Measurements from ENCODE around the gene STK25.

STK25 gene

GRCh38 chr2:241508240-241509154 is at the start of gene STK25:
Gene STK25, minus strand, starts transcription at chr2:241508584. Its CDS starts 549 bp downstream, at chr2:241508035.
- peak; percentile 87 to 98 (median 96) for DNase-seq (ENCODE audit: low read depth in 4 of 4, low spot score in 1 of 4)

GRCh38 chr2:241556746-241557145 is 48.4 kb upstream of the STK25 start:
- DNase-seq (ENCODE audit: low read depth in 4 of 4, low spot score in 1 of 4): no peak

- no peak for DNase-seq (ENCODE audit: low read depth in 4 of 4, low spot score in 1 of 4)
These were observed 47.3 kb upstream of the STK25 start for GRCh38 chr2:241555711-241556110.

GRCh38 chr2:241554610-241555322 is 46.4 kb upstream of the STK25 start:
- DNase-seq (ENCODE audit: low read depth in 4 of 4, low spot score in 1 of 4): no peak

- DNase-seq (ENCODE audit: low read depth in 4 of 4, low spot score in 1 of 4): no peak
These were observed 45.6 kb upstream of the STK25 start for GRCh38 chr2:241553981-241554380.

- DNase-seq (ENCODE audit: low read depth in 4 of 4, low spot score in 1 of 4): no peak
These were observed 45.1 kb upstream of the STK25 start for GRCh38 chr2:241553512-241553830.

GRCh38 chr2:241551998-241552737 is 43.8 kb upstream of the STK25 start:
- DNase-seq (ENCODE audit: low read depth in 4 of 4, low spot score in 1 of 4): no peak

- no peak for DNase-seq (ENCODE audit: low read depth in 4 of 4, low spot score in 1 of 4)
These were observed 43.2 kb upstream of the STK25 start for GRCh38 chr2:241551599-241551997.

GRCh38 chr2:241550616-241551580 is 42.5 kb upstream of the STK25 start:
- DNase-seq (ENCODE audit: low read depth in 4 of 4, low spot score in 1 of 4): no peak

- DNase-seq (ENCODE audit: low read depth in 4 of 4, low spot score in 1 of 4): no peak
These were observed 40.1 kb upstream of the STK25 start for GRCh38 chr2:241548451-241548835.

GRCh38 chr2:241547781-241548450 is 39.5 kb upstream of the STK25 start:
- no peak for DNase-seq (ENCODE audit: low read depth in 4 of 4, low spot score in 1 of 4)

GRCh38 chr2:241546771-241547498 is 38.6 kb upstream of the STK25 start:
- DNase-seq (ENCODE audit: low read depth in 4 of 4, low spot score in 1 of 4): no peak

- no peak for DNase-seq (ENCODE audit: low read depth in 4 of 4, low spot score in 1 of 4)
These were observed 37.4 kb upstream of the STK25 start for GRCh38 chr2:241545523-241546473.

GRCh38 chr2:241545106-241545505 is 36.7 kb upstream of the STK25 start:
- no peak for DNase-seq (ENCODE audit: low read depth in 4 of 4, low spot score in 1 of 4)

- DNase-seq (ENCODE audit: low read depth in 4 of 4, low spot score in 1 of 4): no peak
These were observed 33.9 kb upstream of the STK25 start for GRCh38 chr2:241542278-241542605.

GRCh38 chr2:241541564-241542277 is 33.3 kb upstream of the STK25 start:
- DNase-seq (ENCODE audit: low read depth in 4 of 4, low spot score in 1 of 4): no peak

GRCh38 chr2:241540771-241541561 is 32.6 kb upstream of the STK25 start:
- peak; percentile 7 to 60 (median 49) for DNase-seq (ENCODE audit: low read depth in 4 of 4, low spot score in 1 of 4)

Data from stimulated activated CD4-positive, alpha-beta T cell treated with anti-CD3 and anti-CD28 coated beads, Interleukin-1b, Interleukin-23, amount 100 ng/mL, for 24 hours (primary cell).